ENCODE results near the gene RNF4. TPM values are rescaled to one million over a fixed set of nuclear protein-coding genes. Genes with fewer than 3 reads are reported as not detected.

RNF4 gene
- total and polyA plus RNA-seq, 2 experiments from 2014 or later, result 56.8 to 58.7 TPM

GRCh38 chr4:2516635-2517034, 47.7 kb downstream of the RNF4 start:
- no peak for DNase-seq (ENCODE audit: low read depth in 1 of 2, low spot score in 1 of 2)

GRCh38 chr4:2526559-2526958, 57.7 kb downstream of the RNF4 start:
- no peak overlapping the region for H3K4me3 ChIP-seq
- no peaks in the 10 kb centered on the region for H3K9me3 ChIP-seq (ENCODE audit: low read depth)
- no peaks in the 10 kb centered on the region for H3K27me3 ChIP-seq
- TF ChIP-seq CTCF (IDR thresholded peaks at IDR 0.05; ENCODE audit: low read depth, low read length), result no peak
- H3K4me1 ChIP-seq (ENCODE audit: low read depth), result no peaks in the 10 kb centered on the region
- H3K27ac ChIP-seq, result no peak overlapping the region
- DNase-seq (ENCODE audit: low read depth in 1 of 2, low spot score in 1 of 2), result no peak
- H3K36me3 ChIP-seq, result no peaks in the 10 kb centered on the region

More at GRCh38 chr4:2516635-2517034, 47.7 kb downstream of the RNF4 start:
- Histone ChIP-seq H3K4me3 (no peak overlapping the region), H3K9me3 (ENCODE audit: low read depth) (no peaks in the 10 kb centered on the region), H3K27ac (peak overlapping the region; percentile 51), H3K36me3 (peaks cover 19% of the 10 kb centered on the region), H3K4me1 (ENCODE audit: low read depth) (no peaks in the 10 kb centered on the region), H3K27me3 (no peaks in the 10 kb centered on the region)
- TF ChIP-seq CTCF (IDR thresholded peaks at IDR 0.05; ENCODE audit: low read depth, low read length), result no peak

- Histone ChIP-seq H3K27ac (peak overlapping the region; percentile 89), H3K4me3 (peak overlapping the region; percentile 60), H3K27me3 (no peaks in the 10 kb centered on the region), H3K9me3 (ENCODE audit: low read depth) (no peaks in the 10 kb centered on the region), H3K36me3 (no peaks in the 10 kb centered on the region), H3K4me1 (ENCODE audit: low read depth) (peaks cover 10% of the 10 kb centered on the region)
- no peak for DNase-seq (ENCODE audit: low read depth in 1 of 2, low spot score in 1 of 2)
- TF ChIP-seq CTCF (IDR thresholded peaks at IDR 0.05; ENCODE audit: low read depth, low read length), result no peak
These were observed 66.0 kb downstream of the RNF4 start for GRCh38 chr4:2534904-2535375.

- H3K4me1 ChIP-seq (ENCODE audit: low read depth), result peaks cover 10% of the 10 kb centered on the region
- no peaks in the 10 kb centered on the region for H3K36me3 ChIP-seq
- DNase-seq (ENCODE audit: low read depth in 1 of 2, low spot score in 1 of 2), result peak; percentile 33 to 53
- no peaks in the 10 kb centered on the region for H3K27me3 ChIP-seq
- peak overlapping the region; percentile 89 for H3K27ac ChIP-seq
- TF ChIP-seq CTCF (IDR thresholded peaks at IDR 0.05; ENCODE audit: low read depth, low read length), result peak; percentile 10
- H3K4me3 ChIP-seq, result peak overlapping the region; percentile 60
- no peaks in the 10 kb centered on the region for H3K9me3 ChIP-seq (ENCODE audit: low read depth)
These were observed 66.7 kb downstream of the RNF4 start for GRCh38 chr4:2535376-2536192.

GRCh38 chr4:2536193-2537010, 67.5 kb downstream of the RNF4 start, which contains the start of gene FAM193A:
FAM193A (plus strand) TSS chr4:2536647; CDS start chr4:2536916, 269 bp downstream.
- peak within 1 kb of the TSS; percentile 95 for H3K27ac ChIP-seq
- no peaks in the 10 kb centered on the region for H3K36me3 ChIP-seq
- H3K27me3 ChIP-seq, result no peaks in the 10 kb centered on the region
- peaks cover 10% of the 10 kb centered on the region for H3K4me1 ChIP-seq (ENCODE audit: low read depth)
- no peak for TF ChIP-seq CTCF (IDR thresholded peaks at IDR 0.05; ENCODE audit: low read depth, low read length)
- peak within 1 kb of the TSS; percentile 65 for H3K4me3 ChIP-seq
- H3K9me3 ChIP-seq (ENCODE audit: low read depth), result no peaks in the 10 kb centered on the region
- DNase-seq (ENCODE audit: low read depth in 1 of 2, low spot score in 1 of 2), result peak; percentile 99 to 100
